H9 (cell line): ENCODE results near the gene CDC42EP1. TPM values are rescaled to one million over a fixed set of nuclear protein-coding genes. Genes with fewer than 3 reads are reported as not detected.

ENCODE experiments used
- DNase-seq: peaks from one replicate; pipeline ENCODE4 v3.0.0-alpha.2; 2017
- H2AFZ ChIP-seq: one replicate; pipeline ENCODE4 v1.6.1; 2013; ENCODE audit warnings: mild to moderate bottlenecking, low read length, control low read depth, moderate library complexity
- H2AK5ac ChIP-seq: 2 replicates; pipeline ENCODE4 v1.6.1; 2013; ENCODE audit warnings: low read length, control low read depth, mixed read lengths; ENCODE audit not compliant: insufficient read length
- H2BK120ac ChIP-seq: one replicate; pipeline ENCODE4 v1.6.1; 2013; ENCODE audit warnings: low read depth, mild to moderate bottlenecking, low read length, control low read depth, inconsistent platforms; ENCODE audit not compliant: poor library complexity, severe bottlenecking
- H2BK12ac ChIP-seq: 2 replicates; pipeline ENCODE4 v1.6.1; 2013; ENCODE audit warnings: low read length, control low read depth, mixed read lengths, low read depth; ENCODE audit not compliant: insufficient read length
- H2BK15ac ChIP-seq: 2 replicates; pipeline ENCODE4 v1.6.1; 2013; ENCODE audit warnings: low read depth, low read length, control low read depth
- H2BK20ac ChIP-seq: one replicate; pipeline ENCODE4 v1.6.1; 2013; ENCODE audit warnings: low read depth, mild to moderate bottlenecking, low read length, control low read depth, inconsistent platforms; ENCODE audit not compliant: poor library complexity, severe bottlenecking
- H2BK5ac ChIP-seq: 2 replicates; pipeline ENCODE4 v1.6.1; 2013; ENCODE audit warnings: low read length, control low read depth, mixed read lengths; ENCODE audit not compliant: insufficient read length
- H3K14ac ChIP-seq: 2 replicates; pipeline ENCODE4 v1.6.1; 2013; ENCODE audit warnings: low read length, control low read depth; ENCODE audit not compliant: insufficient read depth
- H3K18ac ChIP-seq: 2 replicates; pipeline ENCODE4 v1.6.1; 2013; ENCODE audit warnings: low read depth, mild to moderate bottlenecking, mixed read lengths, low read length, control low read depth; ENCODE audit not compliant: insufficient read length
- H3K23ac ChIP-seq: 2 replicates; pipeline ENCODE4 v1.6.1; 2013; ENCODE audit warnings: low read length, control low read depth, mixed read lengths, low read depth; ENCODE audit not compliant: insufficient read length
- H3K23me2 ChIP-seq: 2 replicates; pipeline ENCODE4 v1.6.1; 2013; ENCODE audit warnings: low read depth, mild to moderate bottlenecking, mixed read lengths, low read length, control low read depth; ENCODE audit not compliant: insufficient read length, poor library complexity, severe bottlenecking
- H3K27ac ChIP-seq: 2 replicates; pipeline ENCODE4 v1.5.1; 2013; ENCODE audit warnings: low read length, control low read depth, mixed read lengths, low read depth; ENCODE audit not compliant: insufficient read length
- H3K27me3 ChIP-seq: 2 replicates; pipeline ENCODE4 v1.6.1; 2013; ENCODE audit warnings: low read length, control low read depth, inconsistent platforms; ENCODE audit not compliant: insufficient read depth
- H3K4ac ChIP-seq: 2 replicates; pipeline ENCODE4 v1.6.1; 2013; ENCODE audit warnings: low read depth, mild to moderate bottlenecking, control low read depth, inconsistent platforms, low read length, moderate library complexity
- H3K4me1 ChIP-seq: 2 replicates; pipeline ENCODE4 v1.6.1; 2013; ENCODE audit warnings: low read length, control low read depth, inconsistent platforms; ENCODE audit not compliant: insufficient read depth
- H3K4me2 ChIP-seq: 2 replicates; pipeline ENCODE4 v1.6.1; 2013; ENCODE audit warnings: low read length, control low read depth, mixed read lengths; ENCODE audit not compliant: insufficient read length, insufficient read depth
- H3K56ac ChIP-seq: 2 replicates; pipeline ENCODE4 v1.6.1; 2013; ENCODE audit warnings: low read depth, mild to moderate bottlenecking, mixed read lengths, low read length, control low read depth; ENCODE audit not compliant: insufficient read length
- H3K79me1 ChIP-seq: 2 replicates; pipeline ENCODE4 v1.6.1; 2013; ENCODE audit warnings: low read depth, mild to moderate bottlenecking, moderate library complexity, low read length, control low read depth, inconsistent platforms; ENCODE audit not compliant: insufficient read depth, poor library complexity, severe bottlenecking
- H3K79me2 ChIP-seq: 2 replicates; pipeline ENCODE4 v1.6.1; 2013; ENCODE audit warnings: low read length, control low read depth, inconsistent platforms; ENCODE audit not compliant: insufficient read depth
- H3K9ac ChIP-seq: 2 replicates; pipeline ENCODE4 v1.6.1; 2013; ENCODE audit warnings: low read length, control low read depth, mixed read lengths; ENCODE audit not compliant: insufficient read length; ENCODE audit errors: extremely low read depth
- H3K9me3 ChIP-seq: one replicate; pipeline ENCODE4 v1.6.1; 2013; ENCODE audit warnings: low read depth, low read length, inconsistent platforms; ENCODE audit not compliant: control insufficient read depth
- H3T11ph ChIP-seq: one replicate; pipeline ENCODE4 v1.6.1; 2013; ENCODE audit warnings: mild to moderate bottlenecking, low read length, control low read depth, inconsistent platforms
- H4K20me1 ChIP-seq: one replicate; pipeline ENCODE4 v1.6.1; 2013; ENCODE audit not compliant: control insufficient read depth, insufficient read length, insufficient read depth
- H4K5ac ChIP-seq: 2 replicates; pipeline ENCODE4 v1.6.1; 2013; ENCODE audit warnings: low read depth, mild to moderate bottlenecking, mixed read lengths, low read length, control low read depth; ENCODE audit not compliant: insufficient read length
- H4K8ac ChIP-seq: replicated peaks from 2 replicates; pipeline ENCODE4 v1.6.1; 2013; ENCODE audit warnings: low read length, control low read depth, mixed read lengths, low read depth; ENCODE audit not compliant: insufficient read length
- H4K91ac ChIP-seq: 2 replicates; pipeline ENCODE4 v1.6.1; 2013; ENCODE audit warnings: low read depth, mild to moderate bottlenecking, moderate library complexity, mixed read lengths, low read length, control low read depth; ENCODE audit not compliant: insufficient read length
- H3K27ac Mint-ChIP-seq, 3 experiments: 2 replicates in 2 of 3; 3 replicates in 1 of 3; pipeline ENCODE4 v1.8.0; 2020 to 2021; ENCODE audit warnings: mixed read lengths in 3 of 3, mild to moderate bottlenecking in 1 of 3, moderate library complexity in 1 of 3
- H3K27me3 Mint-ChIP-seq: 2 replicates; pipeline ENCODE4 v1.8.0; 2021; ENCODE audit warnings: low read depth, mild to moderate bottlenecking, moderate library complexity, mixed read lengths
- H3K36me3 Mint-ChIP-seq, 3 experiments: 2 replicates in 2 of 3; 3 replicates in 1 of 3; pipeline ENCODE4 v1.8.0; 2020 to 2021; ENCODE audit warnings: low read depth in 3 of 3, mixed read lengths in 3 of 3; ENCODE audit not compliant: insufficient read depth in 1 of 3
- H3K4me1 Mint-ChIP-seq, 2 experiments: 2 replicates each; pipeline ENCODE4 v1.8.0; 2020; ENCODE audit warnings: mixed read lengths in 2 of 2
- H3K4me3 Mint-ChIP-seq, 2 experiments: 2 replicates in 1 of 2; 3 replicates in 1 of 2; pipeline ENCODE4 v1.8.0; 2020 to 2021; ENCODE audit warnings: mild to moderate bottlenecking in 2 of 2, mixed read lengths in 2 of 2, moderate library complexity in 1 of 2
- H3K9me3 Mint-ChIP-seq, 2 experiments: 2 replicates in 1 of 2; 3 replicates in 1 of 2; pipeline ENCODE4 v1.8.0; 2020; ENCODE audit warnings: mild to moderate bottlenecking in 2 of 2, mixed read lengths in 2 of 2, moderate library complexity in 1 of 2
- WGBS: extraction: QIAGEN DNeasy Blood & Tissue Kit; methylation state at CpG from one replicate; pipeline ENCODE4 v1.1.7; 2013; ENCODE audit warnings: missing lambda C conversion rate, low lambda C conversion rate, mixed read lengths; ENCODE audit not compliant: insufficient read length; ENCODE audit errors: extremely low coverage; 5-methylcytosine and 5-hydroxymethylcytosine counted together
- total RNA-seq: library from RNA; stranded (reverse); gene quantifications from 2 replicates; pipeline ENCODE4 v1.2.1, GENCODE V29; 2021
- TF ChIP-seq, protein P1 (sequence below): fragments of 200-600 bp; sonication (generic); conservative IDR thresholded peaks from 3 replicates; pipeline ENCODE4 v1.8.0; 2021; ENCODE audit warnings: antibody characterized with exemption, mild to moderate bottlenecking

CDC42EP1 gene
- total RNA-seq, 1 experiment from 2014 or later, result 23.0 TPM

DNA sequence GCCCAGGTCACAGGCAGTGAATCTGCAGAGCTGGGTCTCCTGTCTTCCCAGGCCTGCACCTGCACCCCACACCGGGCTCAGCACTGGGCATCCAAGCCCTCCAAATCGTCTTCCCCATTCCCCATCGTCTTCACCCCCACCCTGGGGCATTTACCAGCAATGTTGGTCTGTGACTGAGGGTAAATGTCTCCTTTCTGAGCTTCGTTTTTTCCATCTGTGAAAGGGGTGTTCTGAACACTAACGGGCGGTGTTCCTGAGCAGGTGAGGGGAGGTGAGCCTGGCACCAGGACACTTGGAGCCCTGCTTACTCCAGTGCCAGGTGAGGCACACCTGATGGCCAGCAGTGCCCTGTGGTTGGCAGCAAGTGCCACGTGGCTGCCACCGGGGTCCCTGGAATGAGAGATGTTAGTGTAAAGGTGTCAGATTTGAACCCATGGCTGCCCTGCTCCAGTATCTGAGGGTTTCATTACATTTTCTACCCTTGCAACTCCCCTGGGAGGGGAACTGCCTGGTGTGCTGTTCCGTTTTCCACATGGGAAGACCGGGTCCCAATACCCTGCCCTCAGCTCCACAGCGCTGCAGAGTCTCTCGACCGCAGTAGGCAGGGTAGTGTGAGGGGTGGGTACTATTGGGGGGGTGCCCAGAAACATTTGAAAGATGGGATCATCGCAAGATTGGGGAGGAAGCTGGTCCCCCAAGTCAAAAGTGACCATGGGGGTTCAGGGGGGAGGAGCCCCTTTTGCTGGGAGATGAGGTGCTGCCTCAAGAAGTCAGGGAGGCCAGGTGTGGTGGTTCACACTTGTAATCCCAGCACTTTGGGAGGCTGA is 2.0 kb downstream of the CDC42EP1 start:
- H3K4me3 Mint-ChIP-seq, result peak overlapping the region; percentile 73 to 83
- Histone ChIP-seq H4K5ac (peak overlapping the region; percentile 19), H3K23ac (no peak overlapping the region), H4K91ac (peak overlapping the region; percentile 85), H3K4me2 (peak overlapping the region; percentile 54), H3K79me2 (no peaks in the 10 kb centered on the region; the same call in 1 of the 2 replicates), H2AFZ (no peak overlapping the region), H3T11ph (no peak overlapping the region), H3K27me3 (peaks cover 3% of the 10 kb centered on the region; the same call in 1 of the 2 replicates), H3K9me3 (no peaks in the 10 kb centered on the region), H3K79me1 (no peaks in the 10 kb centered on the region), H3K4me1 (peaks cover under 1% of the 10 kb centered on the region; the same call in 1 of the 2 replicates), H3K18ac (peak overlapping the region; percentile 95), H2AK5ac (no peak overlapping the region), H4K20me1 (no peaks in the 10 kb centered on the region), H2BK12ac (peak overlapping the region; percentile 40), H2BK15ac (no peak overlapping the region; the same call in 1 of the 2 replicates), H3K23me2 (peaks cover 13% of the 10 kb centered on the region), H3K9ac (no peak overlapping the region), H3K14ac (peak overlapping the region; percentile 81), H2BK120ac (peak overlapping the region; percentile 56), H2BK20ac (no peak overlapping the region), H2BK5ac (no peak overlapping the region), H3K56ac (no peak overlapping the region), H4K8ac (no peak overlapping the region), H3K27ac (no peak overlapping the region), H3K4ac (peak overlapping the region; percentile 91)
- no peaks in the 10 kb centered on the region; a peak in 1 of 5 replicates for H3K9me3 Mint-ChIP-seq
- DNase-seq, result no peak
- H3K36me3 Mint-ChIP-seq, result peaks cover 0 to 7% (median 2%) of the 10 kb centered on the region in 3 experiments; a peak in 3 of 7 replicates
- peaks cover 37 to 42% of the 10 kb centered on the region in 2 experiments for H3K4me1 Mint-ChIP-seq
- no CpG with 5 or more reads among the region's 14 CpGs for WGBS
- TF ChIP-seq, protein P1, sequence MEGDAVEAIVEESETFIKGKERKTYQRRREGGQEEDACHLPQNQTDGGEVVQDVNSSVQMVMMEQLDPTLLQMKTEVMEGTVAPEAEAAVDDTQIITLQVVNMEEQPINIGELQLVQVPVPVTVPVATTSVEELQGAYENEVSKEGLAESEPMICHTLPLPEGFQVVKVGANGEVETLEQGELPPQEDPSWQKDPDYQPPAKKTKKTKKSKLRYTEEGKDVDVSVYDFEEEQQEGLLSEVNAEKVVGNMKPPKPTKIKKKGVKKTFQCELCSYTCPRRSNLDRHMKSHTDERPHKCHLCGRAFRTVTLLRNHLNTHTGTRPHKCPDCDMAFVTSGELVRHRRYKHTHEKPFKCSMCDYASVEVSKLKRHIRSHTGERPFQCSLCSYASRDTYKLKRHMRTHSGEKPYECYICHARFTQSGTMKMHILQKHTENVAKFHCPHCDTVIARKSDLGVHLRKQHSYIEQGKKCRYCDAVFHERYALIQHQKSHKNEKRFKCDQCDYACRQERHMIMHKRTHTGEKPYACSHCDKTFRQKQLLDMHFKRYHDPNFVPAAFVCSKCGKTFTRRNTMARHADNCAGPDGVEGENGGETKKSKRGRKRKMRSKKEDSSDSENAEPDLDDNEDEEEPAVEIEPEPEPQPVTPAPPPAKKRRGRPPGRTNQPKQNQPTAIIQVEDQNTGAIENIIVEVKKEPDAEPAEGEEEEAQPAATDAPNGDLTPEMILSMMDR, result no peak; the same call in 2 of the 3 replicates
- peaks cover 38% of the 10 kb centered on the region for H3K27me3 Mint-ChIP-seq
- H3K27ac Mint-ChIP-seq, result peak overlapping the region in 1 of 3 experiments; percentile 81; a peak in 1 of 7 replicates
